IgD-negative memory B cell (primary cell): ENCODE measurements around the gene MYPOP. TPM values are rescaled to one million over a fixed set of nuclear protein-coding genes. Genes with fewer than 3 reads are reported as not detected.

Experiments
- H3K27ac Mint-ChIP-seq, 3 donors: one replicate each; pipeline ENCODE4 v1.8.0; 2020 to 2022; ENCODE audit warnings: mild to moderate bottlenecking in 3 of 3, mixed read lengths in 3 of 3, moderate library complexity in 1 of 3
- H3K27me3 Mint-ChIP-seq: one replicate; pipeline ENCODE4 v1.8.0; 2021; ENCODE audit warnings: mixed read lengths
- H3K36me3 Mint-ChIP-seq: one replicate; pipeline ENCODE4 v1.8.0; 2020; ENCODE audit warnings: mild to moderate bottlenecking, mixed read lengths
- H3K4me1 Mint-ChIP-seq, 3 donors: one replicate each; pipeline ENCODE4 v1.8.0; 2020 to 2022; ENCODE audit warnings: mixed read lengths in 3 of 3, mild to moderate bottlenecking in 1 of 3
- H3K4me3 Mint-ChIP-seq, 4 donors: one replicate each; pipeline ENCODE4 v1.8.0; 2020 to 2022; ENCODE audit warnings: mild to moderate bottlenecking in 4 of 4, mixed read lengths in 4 of 4, moderate library complexity in 3 of 4
- H3K9me3 Mint-ChIP-seq, 3 donors: one replicate each; pipeline ENCODE4 v1.8.0; 2020 to 2021; ENCODE audit warnings: mixed read lengths in 3 of 3, mild to moderate bottlenecking in 1 of 3
- polyA plus RNA-seq: library from polyadenylated mRNA; unstranded; fragments of 300-500 nt; fragmentation: Illumina TruSeq; gene quantifications from one replicate; pipeline ENCODE4 v1.2.3, GENCODE V29; 2021

The MYPOP gene
- polyA plus RNA-seq, 1 donor from 2014 or later: 0.70 TPM

DNA sequence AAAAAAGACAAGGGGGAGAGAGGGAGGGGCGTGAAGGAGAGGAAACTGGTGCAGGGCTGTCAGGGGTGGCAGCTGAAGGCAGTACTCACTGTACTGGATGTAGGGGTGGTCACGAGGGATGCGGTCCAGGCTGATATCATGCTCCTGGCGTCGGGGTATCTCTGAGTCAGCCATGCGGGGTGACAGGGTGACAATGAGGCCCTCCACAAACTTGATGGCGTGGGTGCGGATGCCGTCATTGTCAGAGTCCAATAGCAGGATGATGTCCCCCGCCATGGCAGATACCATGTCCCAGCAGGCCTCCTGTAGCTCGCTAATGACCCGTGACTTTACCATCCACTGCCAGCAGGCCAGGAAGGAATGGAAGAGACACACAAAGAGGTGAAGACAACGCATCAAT, 54.8 kb downstream of the MYPOP start:
- Mint-ChIP-seq H3K27ac (no peak overlapping the region), H3K36me3 (peaks cover 10% of the 10 kb centered on the region), H3K9me3 (no peaks in the 10 kb centered on the region), H3K27me3 (no peaks in the 10 kb centered on the region), H3K4me3 (no peak overlapping the region), H3K4me1 (peaks cover 0 to 2% (median 0%) of the 10 kb centered on the region in 3 donors)

DNA sequence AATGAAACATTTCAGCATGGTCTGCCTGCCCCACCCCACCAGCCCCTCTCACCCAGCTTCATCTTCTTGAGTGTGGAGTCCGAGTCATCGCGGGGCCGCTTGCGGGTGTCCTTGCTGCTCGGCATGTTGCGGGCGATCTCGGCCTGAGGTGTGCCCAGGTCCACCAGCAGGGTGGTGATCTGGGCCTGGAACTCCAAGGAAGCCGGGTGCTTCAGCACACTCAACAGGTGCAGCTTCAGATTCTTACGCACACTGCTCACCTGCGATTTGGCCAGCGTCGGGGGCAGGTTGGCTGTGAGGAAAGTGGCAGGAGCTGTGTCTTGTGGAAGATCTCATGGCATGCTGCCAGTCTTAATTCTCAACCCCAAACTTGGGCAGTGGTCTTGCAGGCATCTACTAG, 60.2 kb downstream of the MYPOP start:
- Mint-ChIP-seq H3K4me1 (peaks cover 0 to 2% (median 2%) of the 10 kb centered on the region in 3 donors), H3K4me3 (no peak overlapping the region), H3K9me3 (no peaks in the 10 kb centered on the region), H3K27me3 (no peaks in the 10 kb centered on the region), H3K27ac (no peak overlapping the region), H3K36me3 (peaks cover 16% of the 10 kb centered on the region)

Other genes starting within 250 kb of the MYPOP start
- not detected for gene GIPR, start 234.4 kb downstream of the MYPOP start, polyA plus RNA-seq
- 841 TPM for gene SNRPD2, start 210.7 kb downstream of the MYPOP start, polyA plus RNA-seq
- gene QPCTL, start 209.9 kb downstream of the MYPOP start, polyA plus RNA-seq: 2.7 TPM
- gene FBXO46, start 171.7 kb downstream of the MYPOP start, polyA plus RNA-seq: 23.7 TPM
- gene MEIOSIN, start 169.2 kb downstream of the MYPOP start, polyA plus RNA-seq: not detected
- 0.41 TPM for gene SIX5, start 133.4 kb downstream of the MYPOP start, polyA plus RNA-seq
- gene DMPK, start 120.1 kb downstream of the MYPOP start, polyA plus RNA-seq: 1.6 TPM
- 16.7 TPM for gene DMWD, start 109.8 kb downstream of the MYPOP start, polyA plus RNA-seq
- gene RSPH6A, start 87.3 kb downstream of the MYPOP start, polyA plus RNA-seq: not detected
- gene SYMPK, start 39.5 kb downstream of the MYPOP start, polyA plus RNA-seq: 26.8 TPM
- not detected for gene FOXA3, start 38.3 kb downstream of the MYPOP start, polyA plus RNA-seq
- 10.0 TPM for gene IRF2BP1, start 16.5 kb downstream of the MYPOP start, polyA plus RNA-seq
- not detected for gene NANOS2, start 12.2 kb upstream of the MYPOP start, polyA plus RNA-seq
- not detected for gene NOVA2, start 71.3 kb upstream of the MYPOP start, polyA plus RNA-seq
- 8.7 TPM for gene CCDC61, start 92.9 kb upstream of the MYPOP start, polyA plus RNA-seq
- gene PGLYRP1, start 120.4 kb upstream of the MYPOP start, polyA plus RNA-seq: not detected
- not detected for gene IGFL4, start 138.4 kb upstream of the MYPOP start, polyA plus RNA-seq
- not detected for gene IGFL3, start 222.1 kb upstream of the MYPOP start, polyA plus RNA-seq
- not detected for gene IGFL2, start 245.6 kb upstream of the MYPOP start, polyA plus RNA-seq